Measurements from ENCODE around the gene CERS6. TPM values are rescaled to one million over a fixed set of nuclear protein-coding genes. Genes with fewer than 3 reads are reported as not detected.

Gene CERS6
- total and polyA plus RNA-seq, 10 of the 15 experiments (the other 5 are each of a cell fraction or from before 2014, with no cell fraction given): 1.3 to 20.4 (median 14.1) TPM

DNA sequence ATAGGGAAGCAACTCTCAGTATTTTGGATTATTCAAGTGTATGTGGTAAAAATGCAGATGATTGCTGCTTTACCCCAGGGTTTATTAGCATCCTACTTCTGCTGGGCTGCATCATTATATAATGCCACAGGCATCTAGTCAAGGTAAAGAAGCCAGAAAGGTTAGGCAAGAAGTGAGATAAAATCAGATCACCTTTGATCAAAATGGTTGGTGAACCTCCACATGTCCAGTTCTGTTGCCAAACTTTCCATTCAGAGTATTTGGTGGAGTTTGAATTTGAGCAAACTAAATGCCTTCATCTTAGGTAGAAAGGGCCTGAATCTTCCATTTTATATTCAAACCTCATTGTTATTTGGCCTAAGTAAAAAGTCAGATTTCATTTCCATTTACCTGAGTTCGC lies 316.6 kb downstream of the CERS6 start:
- SMC1A ChIA-PET (ENCODE audit: uncharacterized antibody, unreplicated experiment): interaction anchor here (1.3 to 1.9 kb wide), 3 partner anchors 43 to 149 kb away, joined by 4 to 7 read pairs (median 5); no protein-coding TSS in a partner anchor

More for the DNA sequence above, 316.6 kb downstream of the CERS6 start:
- no TSS peak for BruUV-seq (replicated peaks)
- Histone ChIP-seq H3K9me3 (replicated peaks; ENCODE audit: control insufficient read depth, insufficient read depth, low read length) (no peaks in the 10 kb centered on the region), H3K4me2 (ENCODE audit: control insufficient read depth, insufficient read depth) (no peak overlapping the region), H2AFZ (ENCODE audit: control insufficient read depth, low read depth, low read length) (no peak overlapping the region), H4K20me1 (ENCODE audit: control insufficient read depth, insufficient read depth) (no peaks in the 10 kb centered on the region), H3K27ac (ENCODE audit: control insufficient read depth, insufficient read depth) (no peak overlapping the region), H3K4me3 (no peak overlapping the region), H3K27me3 (replicated peaks in 1 of 2; ENCODE audit: control insufficient read depth in 2 of 2, insufficient read depth in 2 of 2, low read length in 1 of 2) (no peaks in the 10 kb centered on the region), H3K4me1 (ENCODE audit: control insufficient read depth, insufficient read depth, low read length) (no peaks in the 10 kb centered on the region), H3K36me3 (ENCODE audit: control insufficient read depth in 2 of 2, insufficient read depth in 2 of 2, low read length in 1 of 2) (peaks cover 0 to 7% of the 10 kb centered on the region in 2 experiments; a peak in 2 of 4 replicates), H3K79me2 (ENCODE audit: control insufficient read depth, insufficient read depth, low read length) (no peaks in the 10 kb centered on the region), H3K9ac (ENCODE audit: control insufficient read depth, insufficient read depth, low read length) (no peak overlapping the region)
- ChIA-PET POLR2A (no interaction called here), CTCF (interaction anchor here (0.6 to 1.9 kb wide), 5 partner anchors 41 to 330 kb away, joined by 3 to 7 read pairs (median 3); no protein-coding TSS in a partner anchor), RAD21 (ENCODE audit: unreplicated experiment) (interaction anchor here (0.5 to 0.7 kb wide), 2 partner anchors 149 to 426 kb away, joined by 3 read pairs; no protein-coding TSS in a partner anchor)
- in situ Hi-C loops (cut with MboI): no loop called here
- ATAC-seq (no peak), FAIRE-seq (no peak), DNase-seq (ENCODE audit: low read depth, low spot score) (no peak)
- no peak for TF ChIP-seq ZNF622 (IDR thresholded peaks at IDR 0.05)
- TF ChIP-seq MEF2B (IDR thresholded peaks at IDR 0.05; ENCODE audit: partially characterized antibody, poor library complexity, severe bottlenecking): no peak
- no peak for TF ChIP-seq TCF3 (IDR thresholded peaks at IDR 0.05; ENCODE audit: borderline replicate concordance, insufficient read depth, low read depth, low read length)
- TF ChIP-seq IKZF2 (IDR thresholded peaks at IDR 0.05): no peak
- TF ChIP-seq NBN (IDR thresholded peaks at IDR 0.05): no peak
- TF ChIP-seq FOS (IDR thresholded peaks at IDR 0.05; ENCODE audit: borderline replicate concordance, extremely low read depth, insufficient read length): no peak
- no peak for TF ChIP-seq SREBF1 (IDR thresholded peaks at IDR 0.05; ENCODE audit: low read length)
- no peak for TF ChIP-seq SREBF2 (IDR thresholded peaks at IDR 0.05; ENCODE audit: low read length)
- no peak for TF ChIP-seq MXI1 (IDR thresholded peaks at IDR 0.05; ENCODE audit: low read depth, low read length)
- TF ChIP-seq, protein P1, sequence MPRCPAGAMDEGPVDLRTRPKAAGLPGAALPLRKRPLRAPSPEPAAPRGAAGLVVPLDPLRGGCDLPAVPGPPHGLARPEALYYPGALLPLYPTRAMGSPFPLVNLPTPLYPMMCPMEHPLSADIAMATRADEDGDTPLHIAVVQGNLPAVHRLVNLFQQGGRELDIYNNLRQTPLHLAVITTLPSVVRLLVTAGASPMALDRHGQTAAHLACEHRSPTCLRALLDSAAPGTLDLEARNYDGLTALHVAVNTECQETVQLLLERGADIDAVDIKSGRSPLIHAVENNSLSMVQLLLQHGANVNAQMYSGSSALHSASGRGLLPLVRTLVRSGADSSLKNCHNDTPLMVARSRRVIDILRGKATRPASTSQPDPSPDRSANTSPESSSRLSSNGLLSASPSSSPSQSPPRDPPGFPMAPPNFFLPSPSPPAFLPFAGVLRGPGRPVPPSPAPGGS (IDR thresholded peaks at IDR 0.05; ENCODE audit: borderline replicate concordance, insufficient read depth, low read depth, low read length, poor library complexity, severe bottlenecking): no peak
- no peak for TF ChIP-seq EED (IDR thresholded peaks at IDR 0.05; ENCODE audit: low read depth)
- TF ChIP-seq TCF7 (IDR thresholded peaks at IDR 0.05; ENCODE audit: borderline replicate concordance): no peak
- no peak for TF ChIP-seq NR2C2 (IDR thresholded peaks at IDR 0.05; ENCODE audit: borderline replicate concordance, control insufficient read depth, insufficient read length, low read depth)
- no peak for TF ChIP-seq ATF7 (IDR thresholded peaks at IDR 0.05; ENCODE audit: low read depth)
- TF ChIP-seq CBX3 (IDR thresholded peaks at IDR 0.05; ENCODE audit: borderline replicate concordance, low read depth): no peak
- no peak for TF ChIP-seq JUND (IDR thresholded peaks at IDR 0.05; ENCODE audit: low read depth, low read length)
- TF ChIP-seq, protein P2, sequence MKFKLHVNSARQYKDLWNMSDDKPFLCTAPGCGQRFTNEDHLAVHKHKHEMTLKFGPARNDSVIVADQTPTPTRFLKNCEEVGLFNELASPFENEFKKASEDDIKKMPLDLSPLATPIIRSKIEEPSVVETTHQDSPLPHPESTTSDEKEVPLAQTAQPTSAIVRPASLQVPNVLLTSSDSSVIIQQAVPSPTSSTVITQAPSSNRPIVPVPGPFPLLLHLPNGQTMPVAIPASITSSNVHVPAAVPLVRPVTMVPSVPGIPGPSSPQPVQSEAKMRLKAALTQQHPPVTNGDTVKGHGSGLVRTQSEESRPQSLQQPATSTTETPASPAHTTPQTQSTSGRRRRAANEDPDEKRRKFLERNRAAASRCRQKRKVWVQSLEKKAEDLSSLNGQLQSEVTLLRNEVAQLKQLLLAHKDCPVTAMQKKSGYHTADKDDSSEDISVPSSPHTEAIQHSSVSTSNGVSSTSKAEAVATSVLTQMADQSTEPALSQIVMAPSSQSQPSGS (IDR thresholded peaks at IDR 0.05; ENCODE audit: low read length): no peak
- TF ChIP-seq, protein P3, sequence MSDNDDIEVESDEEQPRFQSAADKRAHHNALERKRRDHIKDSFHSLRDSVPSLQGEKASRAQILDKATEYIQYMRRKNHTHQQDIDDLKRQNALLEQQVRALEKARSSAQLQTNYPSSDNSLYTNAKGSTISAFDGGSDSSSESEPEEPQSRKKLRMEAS (IDR thresholded peaks at IDR 0.05; ENCODE audit: low read depth, low read length): no peak
- TF ChIP-seq MTA2 (IDR thresholded peaks at IDR 0.05; ENCODE audit: low read depth): no peak
- intact Hi-C loops (cut with micrococcal nuclease; ENCODE audit: unreplicated experiment): loop anchor here (1.0 kb wide), 1 partner anchor 148 kb away; no protein-coding TSS in a partner anchor
- 100% methylated on average over 1 of the region's 1 CpG for WGBS (ENCODE audit: insufficient coverage, insufficient replicate concordance, low lambda C conversion rate, missing lambda C conversion rate)

All from GM12878 (cell line).